ACHN (cell line): ENCODE data around the gene CEACAM19.
A peak's percentile ranks its signal among the peaks of the same experiment; 100 is the strongest.
"Not testable (repeated sequence)": the region's sequence is repeated elsewhere in the genome, so short reads cannot be mapped to it uniquely, and the experiment has no call there.

Experiments used
- DNase-seq: peaks from one replicate; pipeline ENCODE4 v3.0.0-alpha.2; 2015
- in situ Hi-C: cut with HindIII; loops from 2 replicates; pipeline ENCODE4 v1.10.0; 2017; ENCODE audit warnings: low sequenced_read_pairs, low pct_ligation_motif_present, low pct_unique_long_range_greater_than_20kb

CEACAM19 gene

DNA sequence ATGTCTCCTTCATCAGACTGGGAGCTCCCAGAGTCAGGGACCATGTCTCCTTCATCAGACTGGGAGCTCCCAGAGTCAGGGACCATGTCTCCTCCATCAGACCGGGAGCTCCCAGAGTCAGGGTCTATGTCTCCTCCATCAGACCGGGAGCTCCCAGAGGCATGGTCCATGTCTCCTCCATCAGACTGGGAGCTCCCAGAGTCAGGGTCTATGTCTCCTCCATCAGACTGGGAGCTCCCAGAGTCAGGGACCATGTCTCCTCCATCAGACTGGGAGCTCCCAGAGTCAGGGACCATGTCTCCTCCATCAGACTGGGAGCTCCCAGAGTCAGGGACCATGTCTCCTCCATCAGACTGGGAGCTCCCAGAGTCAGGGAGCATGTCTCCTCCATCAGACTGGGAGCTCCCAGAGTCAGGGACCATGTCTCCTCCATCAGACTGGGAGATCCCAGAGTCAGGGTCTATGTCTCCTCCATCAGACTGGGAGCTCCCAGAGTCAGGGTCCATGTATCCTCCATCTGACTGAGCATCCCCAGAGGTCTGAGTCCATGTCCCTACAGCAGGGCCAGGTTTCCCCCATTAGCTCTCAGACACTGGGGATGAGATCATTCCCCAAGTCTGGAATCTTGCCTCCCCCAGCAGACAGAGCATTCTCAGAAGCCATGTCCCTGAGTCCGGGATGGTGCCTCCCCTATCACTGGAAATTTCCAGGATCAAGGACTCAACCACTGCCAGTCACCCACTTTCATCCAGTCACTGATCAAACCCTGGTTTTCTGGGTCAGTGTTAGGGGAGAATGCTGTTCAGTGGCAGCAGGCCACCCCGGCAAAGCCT lies 38.4 kb downstream of the CEACAM19 start:
- in situ Hi-C loops = not testable (repeated sequence)

GRCh38 chr19:44710483-44710882 lies 39.2 kb downstream of the CEACAM19 start:
- no peak for DNase-seq
- in situ Hi-C loops = no loop called here

More for the DNA sequence above, 38.4 kb downstream of the CEACAM19 start:
- not testable (repeated sequence) for DNase-seq

- in situ Hi-C loops = no loop called here
- DNase-seq = no peak
Measured at GRCh38 chr19:44712864-44713515, 41.7 kb downstream of the CEACAM19 start.

DNA sequence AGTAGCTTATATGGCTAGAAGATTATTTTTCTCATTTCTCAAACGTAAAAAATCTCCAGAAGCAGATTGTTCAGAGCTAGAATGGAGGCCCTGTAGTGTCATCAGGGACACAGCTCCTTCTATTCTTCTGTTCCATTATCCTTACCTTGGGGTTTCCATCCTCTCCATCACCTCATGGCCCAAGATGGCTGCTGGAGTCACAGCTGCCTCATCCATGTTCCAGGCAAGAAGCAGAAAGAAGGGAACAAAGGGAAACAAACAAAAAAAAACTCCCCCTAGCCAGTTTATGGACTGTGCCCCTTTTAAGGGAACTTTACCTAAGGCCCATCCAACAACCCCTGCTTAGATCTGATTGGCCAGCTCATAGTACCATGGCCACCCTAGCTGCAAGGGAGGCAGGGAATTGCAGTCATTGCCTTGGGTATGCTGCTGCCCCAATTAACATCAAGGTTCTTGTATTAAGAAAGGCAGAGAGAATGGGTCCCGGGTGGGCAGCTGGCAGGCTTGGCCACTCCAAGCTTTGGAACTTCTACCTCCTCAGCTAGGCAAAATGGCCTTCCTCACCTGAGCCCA lies 43.4 kb downstream of the CEACAM19 start:
- no peak for DNase-seq
- in situ Hi-C loops = no loop called here

GRCh38 chr19:44717603-44718002 lies 46.3 kb downstream of the CEACAM19 start:
- in situ Hi-C loops = no loop called here
- no peak for DNase-seq

GRCh38 chr19:44718441-44719261 lies 47.4 kb downstream of the CEACAM19 start:
- in situ Hi-C loops = no loop called here
- DNase-seq = peak; percentile 29

DNA sequence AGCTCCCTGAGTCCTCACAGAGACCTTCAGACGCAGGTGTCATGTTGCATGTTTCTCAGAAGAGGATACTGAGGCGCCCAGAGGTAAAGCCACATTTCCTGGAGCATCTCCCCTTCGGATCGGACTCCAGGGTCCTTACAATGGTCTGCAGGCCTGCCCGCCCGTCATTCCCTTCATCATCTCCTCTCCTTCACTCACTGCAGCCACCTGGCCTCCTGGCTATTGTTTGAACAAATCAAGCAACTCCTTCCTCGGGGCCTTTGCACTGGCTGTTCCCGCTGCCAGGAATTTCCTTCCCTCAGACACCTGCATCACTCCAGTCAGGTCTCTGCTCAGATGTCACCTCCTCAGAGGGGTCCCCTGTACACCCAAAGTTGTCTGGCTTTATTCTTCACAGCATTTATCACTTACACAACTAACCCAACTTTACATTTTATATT lies 48.0 kb downstream of the CEACAM19 start:
- in situ Hi-C loops = no loop called here
- DNase-seq = no peak

GRCh38 chr19:44720396-44720795 lies 49.1 kb downstream of the CEACAM19 start:
- in situ Hi-C loops = not testable (repeated sequence)

DNA sequence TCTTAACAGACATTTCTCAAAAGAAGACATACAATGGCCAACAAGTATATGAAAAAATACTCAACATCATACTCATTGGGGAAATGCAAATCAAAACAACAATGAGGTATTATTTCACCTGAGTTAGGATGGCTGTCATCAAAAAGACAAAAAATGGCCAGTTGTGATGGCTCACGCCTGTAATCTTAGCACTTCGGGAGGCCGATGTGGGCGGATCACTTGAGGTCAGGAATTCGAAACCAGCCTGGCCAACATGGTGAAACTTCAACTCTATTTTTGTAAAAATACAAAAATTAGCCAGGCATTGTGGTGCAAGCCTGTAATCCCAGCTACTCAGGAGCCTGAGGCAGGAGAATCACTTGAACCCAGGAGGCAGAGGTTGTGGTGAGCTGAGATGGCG lies 49.7 kb downstream of the CEACAM19 start:
- DNase-seq = no peak
- in situ Hi-C loops = no loop called here

More at GRCh38 chr19:44720396-44720795, 49.1 kb downstream of the CEACAM19 start:
- DNase-seq = not testable (repeated sequence)

DNA sequence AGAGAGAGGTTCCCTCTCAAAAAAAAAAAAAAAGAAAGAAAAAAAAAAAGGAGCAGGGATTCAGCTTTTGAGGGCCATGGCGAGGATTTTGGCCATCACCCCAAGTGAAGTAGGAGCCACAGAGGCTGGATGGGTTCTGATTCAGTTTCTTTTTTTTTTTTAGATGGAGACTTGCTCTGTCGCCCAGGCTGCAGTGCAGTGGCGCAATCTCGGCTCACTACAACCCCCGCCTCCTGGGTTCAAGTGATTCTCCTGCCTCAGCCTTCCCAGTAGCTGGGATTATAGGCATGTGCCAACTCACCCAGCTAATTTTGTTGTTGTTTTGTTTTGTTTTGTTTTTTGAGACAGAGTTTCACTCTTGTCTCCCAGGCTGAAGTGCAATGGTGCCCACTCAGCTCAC lies 50.1 kb downstream of the CEACAM19 start:
- DNase-seq, in situ Hi-C loops: not testable (repeated sequence)

GRCh38 chr19:44722131-44723121 lies 51.1 kb downstream of the CEACAM19 start:
- in situ Hi-C loops = no loop called here
- no peak for DNase-seq

- DNase-seq = no peak
- in situ Hi-C loops = no loop called here
Measured at GRCh38 chr19:44723299-44723951, 52.1 kb downstream of the CEACAM19 start.

GRCh38 chr19:44723952-44724319 lies 52.7 kb downstream of the CEACAM19 start:
- in situ Hi-C loops = no loop called here
- peak; percentile 76 for DNase-seq

DNA sequence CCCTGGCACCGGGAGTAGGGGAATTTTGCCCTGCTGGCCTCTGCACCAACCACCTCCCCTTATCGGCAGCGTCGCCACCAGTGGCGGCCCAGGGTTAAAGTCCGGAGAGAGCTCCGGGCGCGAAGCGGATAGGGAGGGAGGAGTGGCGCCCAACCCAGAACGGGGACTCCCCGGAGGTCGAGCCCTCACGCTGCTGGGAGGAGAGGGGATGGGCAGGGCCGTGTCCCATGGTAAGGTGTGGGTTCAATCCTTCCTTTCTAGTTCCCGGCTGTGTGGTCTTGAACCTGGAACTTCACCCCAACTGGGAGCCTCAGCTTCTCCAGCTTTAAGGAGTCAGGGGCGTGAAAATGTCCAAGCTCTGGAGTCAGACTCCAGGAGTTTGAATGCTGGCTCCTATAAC lies 54.0 kb downstream of the CEACAM19 start:
- in situ Hi-C loops = no loop called here
- DNase-seq = peak; percentile 50

DNA sequence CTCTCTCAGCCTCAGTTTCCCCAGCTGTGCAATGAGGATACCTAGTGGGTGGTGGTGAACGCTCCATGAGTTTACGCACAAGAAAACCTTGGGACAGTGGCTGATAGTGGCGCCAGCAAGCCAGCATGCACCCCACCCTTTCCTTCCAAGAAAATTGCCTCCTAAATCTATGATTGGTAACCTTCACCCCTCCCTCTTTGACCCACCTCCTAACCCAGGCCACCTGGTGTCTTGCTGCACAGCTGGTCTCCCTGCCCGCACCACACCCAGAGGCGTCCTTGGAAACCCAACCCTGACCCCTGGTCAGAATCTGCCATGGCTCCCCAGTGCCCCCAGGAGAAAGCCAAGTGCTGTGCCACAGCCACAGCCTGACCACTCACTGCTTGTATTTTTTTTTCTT lies 54.4 kb downstream of the CEACAM19 start:
- no peak for DNase-seq
- in situ Hi-C loops = no loop called here

GRCh38 chr19:44726465-44726864 lies 55.2 kb downstream of the CEACAM19 start:
- no peak for DNase-seq
- in situ Hi-C loops = no loop called here

GRCh38 chr19:44728178-44728577 lies 56.9 kb downstream of the CEACAM19 start:
- no peak for DNase-seq
- in situ Hi-C loops = no loop called here
